ENCODE results near the gene RABL3.

- no peak for TF ChIP-seq CTCF (IDR thresholded peaks at IDR 0.05 in 4 of 5, conservative IDR thresholded peaks at IDR 0.05 in 1 of 5)
- TF ChIP-seq POLR2A (IDR thresholded peaks at IDR 0.05), result no peak
These were observed 31.6 kb upstream of the RABL3 start for GRCh38 chr3:120773932-120774331.

All from gastrocnemius medialis (tissue), 4 donors.